GM19467 (cell line): Measurements from ENCODE around the gene CRYZL1.

ENCODE experiments used
- ATAC-seq: cut with Tn5 transposase; IDR thresholded peaks from one replicate; pipeline ENCODE4 v1.9.1; 2021; ENCODE audit warnings: mild to moderate bottlenecking, moderate library complexity; ENCODE audit not compliant: unreplicated experiment

CRYZL1 gene

GRCh38 chr21:33662046-33662445, 20.5 kb upstream of the CRYZL1 start:
- no peak for ATAC-seq

GRCh38 chr21:33661146-33661545, 19.6 kb upstream of the CRYZL1 start:
- ATAC-seq, result no peak

DNA sequence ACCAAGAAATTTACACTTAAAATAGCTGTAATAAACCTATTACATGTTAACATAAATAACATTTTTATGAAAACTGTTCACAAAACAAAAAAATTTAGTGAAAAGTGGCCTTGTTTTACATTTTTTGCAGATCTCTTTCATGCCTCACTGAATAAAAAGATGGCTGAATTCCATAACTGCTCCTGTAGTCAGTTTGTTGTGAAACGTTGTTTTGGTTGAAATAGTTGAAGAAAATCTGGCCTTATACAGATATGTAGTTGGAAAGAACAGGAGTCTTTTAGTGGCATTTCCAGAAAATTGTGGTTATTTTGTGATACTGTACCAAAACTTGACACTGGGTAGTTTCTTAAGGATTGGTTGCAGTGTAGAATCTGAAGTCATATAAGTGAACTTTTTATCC, 18.9 kb upstream of the CRYZL1 start:
- ATAC-seq, result no peak

DNA sequence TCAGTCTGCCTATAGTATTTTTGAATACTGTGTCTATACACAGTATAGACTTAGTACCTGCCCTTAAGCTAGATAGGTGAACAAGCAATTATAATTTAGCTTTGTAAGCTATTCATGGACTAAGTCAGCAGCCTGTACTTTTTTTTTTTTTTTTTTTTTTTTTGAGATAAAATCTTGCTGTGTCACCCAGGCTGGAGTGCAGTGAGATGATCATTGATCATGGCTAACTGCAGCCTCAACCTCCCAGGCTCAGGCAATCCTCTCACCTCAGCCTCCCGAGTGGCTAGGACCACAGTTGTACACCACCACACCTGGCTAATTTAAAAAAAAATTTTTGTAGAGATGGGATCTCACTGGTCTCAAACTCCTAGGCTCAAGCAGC, 18.0 kb upstream of the CRYZL1 start:
- ATAC-seq, result no peak

- ATAC-seq, result no peak
Observed at GRCh38 chr21:33658919-33659567, 17.5 kb upstream of the CRYZL1 start.

DNA sequence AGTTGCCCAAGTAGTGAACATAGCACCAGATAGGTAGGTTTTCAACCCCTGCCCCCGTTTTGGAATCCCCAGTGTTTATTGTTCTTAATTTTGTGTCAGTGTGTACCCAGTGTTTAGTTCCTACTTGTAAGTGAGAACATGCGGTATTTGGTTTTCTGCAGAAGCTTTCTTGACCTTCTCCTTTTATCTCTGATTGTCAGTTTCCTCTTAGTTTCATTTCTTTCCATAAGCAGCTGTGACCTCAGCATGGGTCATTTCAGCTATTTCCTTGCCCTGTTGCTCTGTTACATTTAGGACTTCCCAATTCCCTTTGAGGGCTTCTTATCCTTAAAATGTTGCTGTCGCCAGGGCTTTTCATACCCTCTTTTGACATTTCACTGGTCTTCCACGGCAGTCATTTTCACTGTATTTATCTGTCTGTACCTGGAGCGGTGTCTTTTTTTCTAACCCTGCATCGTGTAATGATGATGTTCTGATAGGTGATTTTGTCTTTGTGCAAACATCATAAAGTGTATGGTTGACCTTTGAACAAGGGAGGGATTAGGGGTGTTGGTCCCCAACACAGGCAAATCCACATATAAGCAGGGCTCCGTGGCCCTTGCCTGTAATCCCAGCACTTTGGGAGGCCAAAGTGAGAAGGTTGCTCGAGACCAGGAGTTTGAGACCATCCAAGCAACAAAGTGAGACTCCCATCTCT, 15.7 kb upstream of the CRYZL1 start:
- ATAC-seq, result no peak

- no peak for ATAC-seq
Observed at GRCh38 chr21:33655588-33656221, 14.2 kb upstream of the CRYZL1 start.

GRCh38 chr21:33654412-33654811, 12.9 kb upstream of the CRYZL1 start:
- no peak for ATAC-seq

GRCh38 chr21:33651965-33652680, 10.6 kb upstream of the CRYZL1 start:
- ATAC-seq, result no peak

GRCh38 chr21:33650929-33651509, 9.5 kb upstream of the CRYZL1 start:
- ATAC-seq, result no peak

- no peak for ATAC-seq
Observed at GRCh38 chr21:33650230-33650629, 8.7 kb upstream of the CRYZL1 start.

DNA sequence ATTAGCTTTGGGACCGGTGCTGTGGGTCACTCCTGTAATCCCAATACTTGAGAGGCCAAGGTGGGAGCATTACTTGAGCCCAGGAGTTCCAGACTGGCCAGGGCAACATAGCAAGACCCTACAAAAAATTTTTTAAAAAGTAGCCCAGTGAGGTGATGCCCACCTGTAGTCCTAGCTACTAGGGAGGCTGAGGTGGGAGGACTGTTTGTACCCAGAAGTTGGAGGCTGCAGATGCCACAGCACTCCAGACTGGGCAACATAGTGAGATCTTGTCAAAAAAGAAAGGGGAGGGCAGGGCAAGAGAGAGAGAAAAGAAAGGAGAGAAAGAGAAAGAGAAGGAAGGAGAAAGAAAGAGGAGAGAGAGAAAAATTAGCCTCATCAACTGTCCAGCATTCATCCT, 7.0 kb upstream of the CRYZL1 start:
- no peak for ATAC-seq

GRCh38 chr21:33647587-33647986, 6.0 kb upstream of the CRYZL1 start:
- ATAC-seq, result no peak

GRCh38 chr21:33645730-33646129, 4.2 kb upstream of the CRYZL1 start:
- ATAC-seq, result no peak

GRCh38 chr21:33644383-33645074, 3.0 kb upstream of the CRYZL1 start:
- ATAC-seq, result no peak

GRCh38 chr21:33643658-33644311, 2.2 kb upstream of the CRYZL1 start:
- no peak for ATAC-seq

- ATAC-seq, result no peak
Observed at GRCh38 chr21:33642896-33643657, 1.5 kb upstream of the CRYZL1 start.

GRCh38 chr21:33642027-33642895, 720 bp upstream of the CRYZL1 start, which contains the start of gene ITSN1:
TSS of gene ITSN1 (plus strand) at chr21:33642501. CDS start at chr21:33718829, 76,328 bp downstream.
- ATAC-seq, result peak; percentile 83
